ENCODE measurements around the gene TOX3.

- no peak for TF ChIP-seq TCF4 (CRISPR knock-in tag; IDR thresholded peaks at IDR 0.05; ENCODE audit: borderline replicate concordance)
- TF ChIP-seq ESRRG (CRISPR knock-in tag; IDR thresholded peaks at IDR 0.05): no peak
Measured at GRCh38 chr16:52489894-52490293, 57.0 kb downstream of the TOX3 start.
